Amniotic stem cell (primary cell): ENCODE results near the gene PARVA.
"Not testable (repeated sequence)": the region's sequence is repeated elsewhere in the genome, so short reads cannot be mapped to it uniquely, and the experiment has no call there.

Experiments
- DNase-seq: peaks from one replicate; lab custom pipeline; 2025; lab: John Stamatoyannopoulos, UW

Gene PARVA, protein sequence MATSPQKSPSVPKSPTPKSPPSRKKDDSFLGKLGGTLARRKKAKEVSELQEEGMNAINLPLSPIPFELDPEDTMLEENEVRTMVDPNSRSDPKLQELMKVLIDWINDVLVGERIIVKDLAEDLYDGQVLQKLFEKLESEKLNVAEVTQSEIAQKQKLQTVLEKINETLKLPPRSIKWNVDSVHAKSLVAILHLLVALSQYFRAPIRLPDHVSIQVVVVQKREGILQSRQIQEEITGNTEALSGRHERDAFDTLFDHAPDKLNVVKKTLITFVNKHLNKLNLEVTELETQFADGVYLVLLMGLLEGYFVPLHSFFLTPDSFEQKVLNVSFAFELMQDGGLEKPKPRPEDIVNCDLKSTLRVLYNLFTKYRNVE

DNA sequence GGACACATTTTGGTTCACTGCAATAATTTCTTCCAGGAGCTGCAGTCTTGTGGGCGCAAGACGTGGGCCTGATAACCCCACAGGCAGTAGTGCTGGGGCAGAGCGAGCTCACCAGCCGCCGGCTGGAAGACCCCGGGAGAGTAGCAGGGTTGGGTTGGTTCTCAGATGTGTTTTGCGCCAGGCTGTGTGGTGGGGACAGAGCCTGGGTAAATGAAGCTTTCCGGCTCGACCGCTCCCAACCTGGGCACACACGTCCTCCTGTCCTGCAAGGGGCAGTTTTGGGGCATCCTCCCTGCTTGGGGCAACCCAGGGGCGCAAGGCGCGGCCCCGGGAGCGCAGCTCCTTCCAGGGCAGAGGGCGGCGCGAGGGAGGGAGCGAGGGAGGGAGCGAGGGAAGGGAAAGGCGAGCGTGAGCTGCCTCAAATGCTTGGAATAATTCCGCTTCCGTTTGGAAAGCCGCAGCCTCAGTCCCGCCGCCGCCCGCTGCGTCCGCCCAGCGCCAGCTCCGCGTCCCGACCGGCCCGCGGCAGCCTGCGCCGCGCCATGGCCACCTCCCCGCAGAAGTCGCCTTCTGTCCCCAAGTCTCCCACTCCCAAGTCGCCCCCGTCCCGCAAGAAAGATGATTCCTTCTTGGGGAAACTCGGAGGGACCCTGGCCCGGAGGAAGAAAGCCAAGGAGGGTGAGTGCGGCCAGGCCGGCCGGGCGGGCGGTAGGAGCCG, at the start of gene PARVA:
TSS of gene PARVA (plus strand) at position 466 of the 718 bp plus-strand sequence. CDS start at position 543, 77 bp downstream.
- DNase-seq = peak; percentile 41

DNA sequence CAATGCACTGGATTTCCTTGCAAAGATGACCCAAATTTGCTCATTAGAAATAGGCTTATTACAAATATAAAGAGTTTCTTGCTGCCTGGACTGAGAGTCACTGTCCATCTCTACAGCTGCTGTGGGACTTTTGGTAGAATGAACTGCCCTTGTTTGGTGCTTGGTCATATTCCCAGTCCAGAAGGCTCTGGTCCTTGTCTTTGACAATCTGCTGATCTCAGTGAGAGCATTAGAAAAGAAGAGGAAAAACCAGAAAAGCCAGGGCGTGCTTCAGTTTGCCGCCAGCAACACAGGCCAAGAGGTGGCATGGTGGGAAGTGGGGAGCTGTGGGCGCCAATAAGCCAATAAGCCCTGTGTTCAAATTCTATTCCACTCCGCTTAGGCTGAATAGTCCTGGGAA, 48.2 kb upstream of the PARVA start:
- DNase-seq = no peak

DNA sequence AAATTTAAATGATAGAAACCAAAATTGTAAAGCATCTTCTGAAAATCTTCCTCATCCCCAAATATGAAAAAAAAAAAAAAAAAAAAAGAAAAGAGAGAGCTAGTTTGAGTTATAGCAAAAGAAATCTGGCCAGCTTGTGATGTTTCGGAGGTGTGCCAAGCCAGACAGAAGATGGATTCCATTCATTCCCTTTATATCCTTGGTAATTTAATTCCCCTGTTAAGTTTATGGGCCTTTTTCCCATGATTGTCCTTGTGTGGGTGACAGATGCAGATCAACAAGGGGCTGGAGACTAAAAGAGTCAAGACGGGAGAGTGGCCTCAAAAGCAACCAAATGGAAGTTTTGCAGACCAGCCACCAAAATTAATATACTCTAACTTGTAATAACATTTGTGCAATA, 47.6 kb upstream of the PARVA start:
- no peak for DNase-seq

DNA sequence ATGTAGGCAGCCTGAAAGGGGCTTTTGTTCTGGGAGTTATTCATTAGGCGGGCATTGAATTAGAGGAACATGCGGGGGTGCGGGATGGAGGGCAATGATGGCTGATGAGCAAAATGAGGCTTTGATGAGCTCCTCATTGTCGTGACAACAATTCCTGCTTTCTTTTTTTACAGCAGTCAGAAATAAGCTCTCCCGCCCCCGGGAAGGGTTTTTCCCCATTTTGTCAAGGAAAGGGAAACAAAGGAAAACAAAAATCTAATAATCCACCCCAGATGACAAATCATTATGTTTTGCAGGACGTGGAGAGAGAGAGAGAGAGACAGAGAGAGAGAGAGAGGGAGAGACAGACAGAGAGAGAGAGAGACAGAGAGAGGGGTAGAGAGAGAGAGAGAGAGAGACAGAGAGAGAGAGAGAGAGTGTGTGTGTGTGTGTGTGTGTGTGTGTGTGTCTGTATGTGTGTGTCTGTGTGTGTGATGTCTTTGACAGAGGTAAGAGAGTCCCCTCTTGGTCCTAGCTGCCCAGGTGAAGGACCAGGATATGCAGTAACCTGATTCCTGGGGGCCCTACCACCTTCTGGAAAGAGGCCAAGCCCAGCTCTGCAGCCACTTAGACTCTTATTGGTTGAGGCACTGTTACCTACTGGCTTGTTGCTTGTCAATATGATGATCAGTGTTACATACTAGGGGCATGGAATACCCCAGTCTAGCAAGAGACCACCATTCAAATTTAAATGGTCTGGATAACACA, 46.7 kb upstream of the PARVA start:
- DNase-seq = no peak

DNA sequence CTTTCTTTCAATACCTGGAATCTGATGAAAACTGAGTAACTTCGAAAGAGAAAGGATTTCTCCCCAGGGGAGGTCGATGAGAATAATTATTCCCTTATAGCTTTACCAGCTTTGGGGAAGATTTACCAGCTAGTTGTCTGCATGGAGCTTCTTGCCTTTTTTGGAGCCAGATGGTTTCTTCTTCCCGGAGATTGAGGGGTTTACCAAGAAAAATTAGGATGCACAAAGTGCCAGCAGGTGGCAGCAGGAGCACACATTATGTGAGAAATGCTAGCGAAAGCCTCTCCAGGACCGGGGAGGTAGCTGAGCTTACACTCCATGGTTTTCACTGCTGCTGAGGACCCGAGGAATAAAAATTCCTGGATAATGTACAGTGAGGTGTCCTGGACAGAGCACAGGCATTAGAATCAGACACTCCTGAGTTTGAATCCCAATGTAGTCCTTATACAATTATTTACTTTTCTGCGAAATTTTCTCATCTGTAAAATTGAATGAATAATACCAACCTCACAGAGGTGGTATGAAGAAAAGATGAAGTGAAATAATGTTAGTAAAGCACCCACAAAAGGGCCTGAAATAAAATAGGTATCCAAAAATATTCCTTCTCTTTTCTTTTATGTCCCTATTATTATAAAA, 46.0 kb upstream of the PARVA start:
- DNase-seq = peak; percentile 72

DNA sequence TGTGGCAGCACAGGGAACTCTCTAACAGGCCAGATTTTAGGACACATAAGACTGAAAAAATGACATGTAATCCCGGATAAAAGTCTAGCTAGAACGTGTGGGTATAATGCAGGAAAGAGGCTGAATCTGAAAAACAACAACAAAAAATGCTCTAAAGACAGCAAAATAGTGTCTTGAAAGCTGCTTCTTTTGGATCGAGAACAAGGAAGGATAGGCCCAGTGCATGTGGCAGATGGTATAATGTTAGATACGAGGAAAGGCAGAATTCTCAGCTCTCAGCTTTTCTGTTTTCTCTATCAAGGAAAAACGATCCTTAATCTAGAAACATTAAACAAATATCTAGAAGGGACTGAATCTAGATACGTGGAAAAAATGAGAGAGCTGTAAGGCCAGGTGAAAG, 33.8 kb upstream of the PARVA start:
- no peak for DNase-seq

DNA sequence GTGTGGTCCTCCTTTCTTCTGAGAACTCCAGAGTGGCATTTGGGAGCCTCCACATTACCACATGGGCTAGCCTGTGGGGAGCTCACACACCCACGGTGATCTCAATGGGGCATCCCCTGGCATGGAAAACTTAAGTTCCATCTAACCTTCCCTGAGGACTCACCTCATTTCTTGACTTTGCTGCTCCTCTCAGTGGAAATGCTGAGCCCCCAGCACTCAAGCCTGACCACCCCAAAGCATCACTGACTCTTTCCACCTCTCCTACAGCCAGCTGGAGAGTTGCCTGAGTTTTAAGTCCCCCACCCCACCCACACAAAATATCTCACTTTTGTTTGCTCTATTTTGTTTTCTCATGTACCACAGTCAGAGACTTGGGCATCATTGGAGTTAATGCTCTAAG, 23.8 kb upstream of the PARVA start:
- no peak for DNase-seq

DNA sequence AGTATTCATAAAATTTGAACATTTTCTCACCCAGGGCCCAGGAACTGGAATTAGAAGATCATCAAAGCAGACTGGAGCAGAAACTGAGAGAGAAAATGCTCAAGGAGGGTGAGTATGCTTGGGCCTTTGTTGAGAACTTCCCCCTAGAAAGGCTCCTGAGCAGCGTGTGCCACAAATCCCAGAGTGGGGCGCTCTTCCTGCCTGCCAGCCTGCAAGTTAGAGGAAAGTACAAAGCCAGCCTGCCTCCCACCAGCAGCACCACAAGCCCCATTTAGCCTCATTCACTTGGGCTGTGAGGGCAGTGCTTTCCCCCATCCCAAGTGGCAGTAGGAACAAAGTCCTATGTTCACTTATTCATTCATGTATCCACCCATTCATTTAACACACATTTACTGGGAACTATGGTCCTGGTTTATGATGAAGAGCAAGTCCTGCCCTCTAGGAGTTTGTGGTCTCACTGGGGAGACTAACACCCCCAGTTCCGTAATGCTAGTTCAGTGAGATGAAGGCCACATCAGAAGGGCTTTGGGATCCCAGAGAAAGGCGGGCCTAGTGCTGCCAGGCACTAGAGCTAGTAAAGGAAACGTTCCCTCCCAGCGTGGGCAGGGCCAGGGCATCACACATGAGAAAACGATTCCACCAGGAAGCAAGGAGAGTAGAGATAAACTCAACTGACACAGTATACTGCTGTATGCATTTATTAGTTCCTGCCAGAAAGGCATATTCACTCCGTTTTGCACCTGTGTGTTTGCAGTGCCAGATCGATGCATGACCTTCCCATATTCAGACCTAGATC, 22.4 kb upstream of the PARVA start:
- DNase-seq = no peak

DNA sequence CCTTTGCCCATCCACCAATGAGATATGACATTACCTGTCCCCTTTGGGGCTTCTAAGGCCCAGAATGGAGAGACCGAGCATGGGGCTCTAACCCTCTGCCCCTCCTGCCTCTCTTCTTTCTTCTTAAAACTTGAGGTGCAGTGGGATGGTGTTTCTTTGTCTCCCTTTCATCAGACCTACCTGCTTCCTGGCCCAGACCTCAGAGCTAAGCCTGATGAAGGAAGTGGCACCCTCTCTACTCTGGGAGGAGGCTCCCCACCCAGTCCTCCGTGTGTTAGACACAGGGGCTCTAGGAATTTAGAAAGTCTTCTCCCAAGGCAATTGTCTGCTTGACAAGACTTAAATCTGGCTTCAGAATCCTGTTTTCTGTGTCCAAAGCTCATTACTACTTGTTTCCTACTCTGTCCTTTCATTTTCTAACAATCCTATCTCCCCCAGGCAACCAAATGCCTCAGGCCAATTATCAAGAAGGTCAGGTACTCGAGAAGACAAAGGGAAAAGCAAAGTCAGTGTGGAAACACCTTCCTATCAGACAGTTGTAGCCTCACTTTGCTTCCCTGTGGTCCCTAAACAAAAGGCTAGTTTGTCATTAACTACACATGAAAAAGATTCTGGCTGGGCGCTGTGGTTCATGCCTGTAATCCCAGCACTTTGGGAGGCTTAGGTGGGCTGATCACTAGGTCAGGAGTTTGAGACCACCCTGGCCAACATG, 20.3 kb upstream of the PARVA start:
- no peak for DNase-seq

DNA sequence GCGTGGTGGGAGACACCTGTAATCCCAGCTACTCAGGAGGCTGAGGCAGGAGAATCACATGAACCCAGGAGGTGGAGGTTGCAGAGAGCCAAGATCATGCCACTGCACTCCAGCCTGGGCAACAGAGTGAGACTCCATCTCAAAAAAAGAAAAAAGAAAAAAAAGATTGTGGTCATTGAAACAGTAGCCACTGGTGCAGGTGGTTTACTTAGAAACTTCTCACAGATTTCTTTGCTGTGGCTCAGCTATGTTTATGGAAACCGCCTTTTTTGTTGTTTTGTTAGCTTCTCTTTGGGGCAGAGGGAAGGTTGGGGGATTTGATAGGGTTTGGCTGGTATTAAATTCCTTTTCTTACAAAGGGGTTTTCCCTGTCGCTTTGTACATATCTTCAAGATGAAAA, 19.7 kb upstream of the PARVA start:
- DNase-seq = not testable (repeated sequence)

DNA sequence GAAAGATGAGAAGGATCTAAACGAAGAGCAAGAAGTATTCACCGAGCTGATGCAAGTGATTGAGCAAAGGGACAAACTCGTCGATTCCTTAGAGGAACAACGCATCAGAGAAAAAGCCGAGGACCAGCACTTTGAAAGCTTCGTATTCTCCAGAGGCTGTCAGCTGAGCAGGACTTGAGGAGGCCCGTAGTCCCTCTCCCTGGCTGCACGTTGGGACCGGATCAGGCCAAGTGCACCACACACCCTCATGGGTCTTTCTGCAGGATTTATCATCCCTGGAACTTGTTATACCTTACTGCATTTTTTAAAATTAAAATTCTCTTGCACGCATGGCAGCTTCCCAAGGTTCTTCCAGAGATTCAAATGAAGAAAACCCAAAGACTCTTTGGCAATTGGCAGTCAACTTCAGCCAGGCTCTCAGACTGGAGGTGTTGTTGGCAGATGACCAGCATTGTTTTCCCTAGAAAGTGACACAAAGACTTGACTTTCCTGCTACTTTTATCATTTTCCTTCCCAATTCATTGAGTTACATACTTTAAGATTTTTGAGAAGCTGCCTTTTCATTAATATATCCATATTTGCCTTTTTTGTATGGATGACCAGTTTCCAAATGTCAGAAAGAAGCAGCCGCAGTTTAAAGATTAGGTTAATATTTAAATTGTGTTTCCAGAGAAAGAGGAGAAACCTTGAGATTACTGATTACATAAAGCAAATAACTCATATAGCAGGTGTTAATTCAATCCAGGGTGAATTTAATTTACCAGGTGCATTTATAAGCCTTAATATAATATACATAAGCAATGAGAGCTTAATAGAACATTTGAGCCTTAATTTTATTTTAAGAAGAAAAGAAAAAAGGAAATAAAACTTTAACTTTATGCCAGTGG, 18.8 kb upstream of the PARVA start:
- DNase-seq = no peak

DNA sequence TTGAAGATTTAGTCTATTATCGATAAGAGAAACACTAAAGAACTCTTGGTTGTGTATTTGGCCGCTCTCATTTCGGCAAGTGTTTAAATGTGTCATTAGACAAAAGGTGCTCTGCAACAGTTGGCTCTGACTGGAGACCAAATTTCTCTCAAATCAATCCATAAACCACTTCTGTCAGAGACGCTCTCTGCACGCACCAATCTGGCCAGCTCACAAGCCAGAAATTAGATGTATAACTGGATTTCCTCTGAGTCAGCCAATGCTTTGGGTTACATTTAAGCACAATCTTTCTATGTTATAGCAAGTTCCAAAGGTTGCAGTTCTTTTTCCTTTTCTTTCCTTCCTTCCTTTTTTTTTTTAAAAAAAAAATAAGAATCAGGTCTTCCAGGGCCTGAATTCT, 17.6 kb upstream of the PARVA start:
- DNase-seq = peak; percentile 11

DNA sequence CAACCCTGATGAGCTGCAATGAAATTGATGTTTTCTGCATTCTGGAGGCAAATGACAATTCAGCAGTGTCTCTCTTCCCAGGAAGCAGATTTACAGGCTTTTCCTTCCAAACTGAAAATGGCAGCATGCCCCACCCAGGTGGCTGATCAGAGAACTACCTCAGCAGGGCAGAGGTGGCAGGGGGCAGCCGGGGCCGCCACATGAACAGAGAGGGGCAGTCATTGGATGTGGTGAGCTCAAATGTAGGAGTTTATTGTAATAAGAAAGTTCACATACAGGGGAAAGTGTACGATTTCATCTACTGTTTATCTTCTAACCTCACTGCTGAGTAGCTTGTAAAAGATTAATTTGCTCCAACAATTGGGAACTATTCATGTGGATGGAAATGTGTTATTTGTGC, 15.7 kb upstream of the PARVA start:
- no peak for DNase-seq

DNA sequence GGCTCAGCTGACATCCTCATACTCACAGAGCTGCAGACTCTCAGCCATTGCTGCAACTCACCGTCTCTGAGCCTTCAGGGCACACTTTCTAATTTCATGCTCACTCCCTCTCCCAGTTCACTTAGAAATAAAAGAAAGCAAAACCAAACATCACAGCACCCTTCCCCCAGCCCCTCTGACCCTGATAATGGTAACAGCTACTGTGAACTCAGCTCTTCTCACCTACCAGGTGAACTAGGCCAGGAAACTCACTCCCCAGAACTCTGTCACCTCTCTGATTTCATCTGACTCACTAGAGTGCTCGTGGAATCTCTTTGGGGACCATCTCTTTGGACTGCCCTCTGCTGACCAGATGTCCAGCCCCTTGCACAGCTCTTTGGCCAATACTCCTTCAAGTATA, 14.5 kb upstream of the PARVA start:
- no peak for DNase-seq

DNA sequence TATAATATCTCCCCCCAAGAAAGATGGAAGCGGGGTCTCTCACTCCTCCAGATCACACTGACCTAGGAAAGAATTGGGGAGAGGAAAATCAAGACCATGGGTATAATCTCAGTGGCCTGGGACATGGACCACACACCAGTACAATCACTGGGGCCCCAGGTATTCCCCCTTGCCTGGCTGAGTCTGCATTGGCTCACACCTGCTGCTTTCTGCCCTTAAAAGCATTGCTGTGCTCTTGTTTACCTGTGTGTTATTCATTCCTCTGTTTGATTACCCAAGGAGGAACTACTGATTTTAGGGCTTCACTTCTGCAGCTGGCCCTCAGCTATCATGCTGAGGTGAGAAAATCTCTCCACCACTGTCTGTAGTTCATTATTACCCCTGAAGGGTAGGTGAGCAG, 14.0 kb upstream of the PARVA start:
- DNase-seq = no peak

DNA sequence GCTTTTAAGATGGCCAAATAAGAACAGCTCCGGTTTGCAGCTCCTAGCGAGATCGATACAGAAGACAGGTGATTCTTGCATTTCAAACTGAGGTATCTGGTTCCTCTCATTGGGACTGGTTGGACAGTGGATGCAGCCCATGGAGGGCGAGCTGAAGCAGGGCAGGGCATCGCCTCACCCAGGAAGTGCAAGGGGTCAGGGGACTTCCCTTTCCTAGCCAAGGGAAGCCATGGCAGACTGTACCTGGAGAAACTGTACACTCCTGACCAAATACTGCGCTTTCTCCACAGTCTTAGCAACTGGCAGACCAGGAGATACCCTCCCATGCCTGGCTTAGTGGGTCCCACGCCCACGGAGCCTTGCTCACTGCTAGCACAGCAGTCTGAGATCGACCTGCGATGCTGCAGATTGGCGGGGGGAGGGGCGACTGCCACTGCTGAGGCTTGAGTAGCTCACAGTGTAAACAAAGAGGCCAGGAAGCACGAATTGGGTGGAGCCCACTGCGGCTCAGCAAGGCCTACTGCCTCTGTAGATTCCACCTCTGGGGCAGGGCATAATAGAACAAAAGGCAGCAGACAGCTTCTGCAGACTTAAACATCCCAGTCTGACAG, 11.3 kb upstream of the PARVA start:
- not testable (repeated sequence) for DNase-seq

DNA sequence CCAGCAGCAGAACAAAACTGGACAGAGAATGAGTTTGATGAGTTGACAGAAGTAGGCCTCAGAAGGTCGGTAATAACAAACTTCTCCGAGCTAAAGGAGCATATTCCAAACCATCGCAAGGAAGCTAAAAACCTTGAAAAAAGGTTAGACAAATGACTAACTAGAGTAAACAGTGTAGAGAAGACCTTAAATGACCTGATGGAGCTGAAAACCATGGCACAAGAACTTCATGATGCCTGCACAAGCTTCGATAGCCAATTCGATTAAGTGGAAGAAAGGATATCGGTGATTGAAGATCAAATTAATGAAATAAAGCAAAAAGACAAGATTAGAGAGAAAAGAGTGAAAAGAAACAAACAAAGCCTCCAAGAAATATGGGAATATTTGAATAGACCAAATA, 10.3 kb upstream of the PARVA start:
- not testable (repeated sequence) for DNase-seq

DNA sequence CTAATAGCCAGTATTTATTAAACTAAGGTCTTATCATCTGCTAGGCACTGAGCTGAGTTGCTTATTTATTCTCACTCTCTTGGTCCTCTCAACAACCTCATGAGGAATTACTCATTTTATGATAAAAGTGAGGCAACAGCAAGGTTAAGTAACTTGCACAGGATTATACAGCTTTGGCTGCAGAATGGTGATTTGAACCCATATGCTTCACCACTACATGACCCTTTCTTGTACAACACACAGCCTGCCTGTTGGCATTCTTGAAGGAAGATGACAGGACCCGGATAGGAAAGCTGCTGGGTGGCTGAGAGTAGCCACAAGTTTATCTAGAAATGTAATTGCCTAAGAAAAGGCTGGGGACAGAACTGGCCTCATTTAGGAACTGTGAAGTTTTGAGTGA, 5.3 kb upstream of the PARVA start:
- no peak for DNase-seq

DNA sequence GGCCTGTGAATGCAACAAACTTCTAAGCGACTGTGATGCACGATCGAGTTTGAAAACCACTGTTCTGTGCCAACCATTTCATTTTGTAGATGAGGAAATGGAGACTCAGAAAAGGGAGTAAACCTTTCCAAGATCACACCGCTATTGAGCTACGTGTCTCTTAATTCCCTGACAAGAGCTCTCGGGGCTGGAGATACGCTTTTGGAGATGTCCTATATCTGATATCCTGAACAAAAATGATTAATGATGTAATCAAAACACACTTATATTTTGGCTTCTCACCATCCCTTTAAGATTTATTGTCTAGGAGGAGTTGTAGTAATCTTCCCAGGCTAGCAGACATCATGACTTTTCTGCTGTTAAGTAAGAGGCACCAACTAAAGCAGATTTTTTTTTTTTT, 1.7 kb upstream of the PARVA start:
- DNase-seq = no peak
